ENCODE data around the gene TEX36. TPM values are rescaled to one million over a fixed set of nuclear protein-coding genes. Genes with fewer than 3 reads are reported as not detected.
A peak's percentile ranks its signal among the peaks of the same experiment; 100 is the strongest.

TEX36 gene
- total and polyA plus RNA-seq, 4 donors, result not detected

DNA sequence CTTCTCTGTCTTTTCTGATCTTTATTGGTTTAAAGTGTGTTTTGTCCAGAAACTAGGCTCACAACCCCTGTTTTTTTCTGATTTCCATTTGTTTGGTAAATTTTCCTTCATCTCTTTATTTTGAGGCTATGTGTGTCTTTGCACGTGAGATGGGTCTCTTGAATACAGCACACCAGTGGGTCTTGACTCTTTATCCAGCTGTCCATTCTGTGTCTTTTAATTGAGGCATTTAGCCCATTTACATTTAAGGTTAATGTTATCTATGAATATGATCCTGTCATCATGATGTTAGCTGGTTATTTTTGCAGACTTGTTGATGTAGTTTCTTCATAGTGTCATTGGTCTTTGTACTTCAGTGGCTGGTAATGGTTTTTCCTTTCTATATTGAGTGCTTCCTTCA is 10.1 kb downstream of the TEX36 start:
- 86% methylated on average over 1 of the region's 1 CpG for WGBS, 2 donors
- Histone ChIP-seq H3K36me3 (ENCODE audit: control insufficient read depth in 4 of 4, insufficient read depth in 4 of 4, low read length in 4 of 4) (no peaks in the 10 kb centered on the region), H3K27me3 (ENCODE audit: control insufficient read depth in 3 of 3, insufficient read depth in 3 of 3, low read length in 2 of 3) (no peaks in the 10 kb centered on the region), H3K4me1 (ENCODE audit: control insufficient read depth in 5 of 5, insufficient read depth in 5 of 5, low read length in 5 of 5) (no peaks in the 10 kb centered on the region), H3K4me3 (no peak overlapping the region), H3K9ac (ENCODE audit: insufficient read depth in 1 of 2, low read length in 2 of 2) (no peak overlapping the region), H3K9me3 (ENCODE audit: control insufficient read depth in 4 of 4, insufficient read depth in 3 of 4, low read length in 3 of 4) (peaks cover 0 to 13% (median 7%) of the 10 kb centered on the region in 4 donors), H3K27ac (ENCODE audit: low read depth in 1 of 2, low read length in 1 of 2) (no peak overlapping the region)
- no peak for DNase-seq
- TF ChIP-seq, protein P1, sequence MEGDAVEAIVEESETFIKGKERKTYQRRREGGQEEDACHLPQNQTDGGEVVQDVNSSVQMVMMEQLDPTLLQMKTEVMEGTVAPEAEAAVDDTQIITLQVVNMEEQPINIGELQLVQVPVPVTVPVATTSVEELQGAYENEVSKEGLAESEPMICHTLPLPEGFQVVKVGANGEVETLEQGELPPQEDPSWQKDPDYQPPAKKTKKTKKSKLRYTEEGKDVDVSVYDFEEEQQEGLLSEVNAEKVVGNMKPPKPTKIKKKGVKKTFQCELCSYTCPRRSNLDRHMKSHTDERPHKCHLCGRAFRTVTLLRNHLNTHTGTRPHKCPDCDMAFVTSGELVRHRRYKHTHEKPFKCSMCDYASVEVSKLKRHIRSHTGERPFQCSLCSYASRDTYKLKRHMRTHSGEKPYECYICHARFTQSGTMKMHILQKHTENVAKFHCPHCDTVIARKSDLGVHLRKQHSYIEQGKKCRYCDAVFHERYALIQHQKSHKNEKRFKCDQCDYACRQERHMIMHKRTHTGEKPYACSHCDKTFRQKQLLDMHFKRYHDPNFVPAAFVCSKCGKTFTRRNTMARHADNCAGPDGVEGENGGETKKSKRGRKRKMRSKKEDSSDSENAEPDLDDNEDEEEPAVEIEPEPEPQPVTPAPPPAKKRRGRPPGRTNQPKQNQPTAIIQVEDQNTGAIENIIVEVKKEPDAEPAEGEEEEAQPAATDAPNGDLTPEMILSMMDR (IDR thresholded peaks at IDR 0.05; ENCODE audit: control extremely low read depth, extremely low read depth), result no peak
- no peak for ATAC-seq (ENCODE audit: insufficient read depth, low FRiP score)

DNA sequence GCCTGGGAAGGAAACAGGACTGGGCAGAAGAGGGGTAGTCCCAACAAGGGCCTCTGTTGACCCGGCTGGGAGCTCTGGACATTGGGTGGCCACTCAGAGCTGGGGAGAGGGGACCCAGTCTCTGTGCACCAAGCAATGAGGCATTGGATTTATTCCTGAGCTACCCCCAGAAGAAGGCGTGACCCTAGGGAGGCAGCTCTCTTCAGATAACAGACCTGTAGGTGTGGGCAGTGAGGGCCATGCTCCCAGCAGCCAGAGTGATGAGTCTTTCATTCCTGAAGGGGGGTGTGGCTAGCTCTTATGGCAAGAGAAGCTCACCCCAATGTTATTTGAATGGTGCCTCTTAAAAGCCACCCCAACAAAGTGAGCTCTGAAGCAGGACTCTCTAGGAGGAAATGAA is 20.4 kb downstream of the TEX36 start:
- ATAC-seq (ENCODE audit: insufficient read depth, low FRiP score) (no peak), DNase-seq (no peak)
- peaks cover 0 to 3% (median 0%) of the 10 kb centered on the region in 4 donors for H3K9me3 ChIP-seq (ENCODE audit: control insufficient read depth in 4 of 4, insufficient read depth in 3 of 4, low read length in 3 of 4)
- no peak overlapping the region for H3K4me3 ChIP-seq
- no peaks in the 10 kb centered on the region for H3K27me3 ChIP-seq (ENCODE audit: control insufficient read depth in 3 of 3, insufficient read depth in 3 of 3, low read length in 2 of 3)
- no peaks in the 10 kb centered on the region for H3K36me3 ChIP-seq (ENCODE audit: control insufficient read depth in 4 of 4, insufficient read depth in 4 of 4, low read length in 4 of 4)
- TF ChIP-seq, protein P1 (IDR thresholded peaks at IDR 0.05; ENCODE audit: control extremely low read depth, extremely low read depth), result no peak
- H3K27ac ChIP-seq (ENCODE audit: low read depth in 1 of 2, low read length in 1 of 2), result no peak overlapping the region
- H3K9ac ChIP-seq (ENCODE audit: insufficient read depth in 1 of 2, low read length in 2 of 2), result no peak overlapping the region
- peaks cover 0 to 3% (median 0%) of the 10 kb centered on the region in 5 donors for H3K4me1 ChIP-seq (ENCODE audit: control insufficient read depth in 5 of 5, insufficient read depth in 5 of 5, low read length in 5 of 5)
- 88 to 100% methylated on average over 2 of the region's 2 CpGs for WGBS, 2 donors

DNA sequence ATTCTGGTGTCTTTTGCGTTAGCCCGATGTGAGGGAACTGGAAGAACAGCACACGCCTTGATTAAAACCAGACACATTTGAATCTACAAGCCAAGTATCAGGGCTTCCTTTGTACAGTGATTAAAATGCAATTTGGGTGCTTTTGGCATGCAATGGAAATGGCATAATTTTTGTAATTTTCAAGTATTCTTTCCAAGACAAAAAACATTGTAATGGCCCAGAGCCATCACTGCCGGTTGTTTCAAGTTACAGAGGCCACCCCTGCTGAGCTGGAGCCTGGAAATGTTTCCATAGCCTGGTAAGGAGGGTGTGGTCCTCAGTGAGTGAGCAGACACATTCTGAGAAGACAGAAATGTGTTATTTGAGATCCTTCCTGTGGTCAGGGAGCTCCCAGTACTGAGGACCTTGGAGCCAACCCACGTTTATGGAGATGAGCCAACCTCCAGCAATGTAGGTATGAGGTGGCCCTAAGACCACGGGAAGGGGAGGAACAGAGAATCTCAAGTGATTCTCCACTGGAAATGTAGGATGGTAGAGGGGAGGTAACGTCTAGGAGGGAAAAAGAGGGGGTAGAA is 20.9 kb downstream of the TEX36 start:
- H3K9ac ChIP-seq (ENCODE audit: insufficient read depth in 1 of 2, low read length in 2 of 2), result no peak overlapping the region
- DNase-seq, result peak; percentile 46 to 85 (median 75)
- WGBS, 2 donors, result 65 to 74% methylated on average over 7 of the region's 7 CpGs
- H3K4me1 ChIP-seq (ENCODE audit: control insufficient read depth in 5 of 5, insufficient read depth in 5 of 5, low read length in 5 of 5), result peaks cover 0 to 3% (median 0%) of the 10 kb centered on the region in 5 donors
- peaks cover 0 to 3% (median 0%) of the 10 kb centered on the region in 4 donors for H3K9me3 ChIP-seq (ENCODE audit: control insufficient read depth in 4 of 4, insufficient read depth in 3 of 4, low read length in 3 of 4)
- H3K27me3 ChIP-seq (ENCODE audit: control insufficient read depth in 3 of 3, insufficient read depth in 3 of 3, low read length in 2 of 3), result no peaks in the 10 kb centered on the region
- TF ChIP-seq, protein P1 (IDR thresholded peaks at IDR 0.05; ENCODE audit: control extremely low read depth, extremely low read depth), result no peak
- ATAC-seq (ENCODE audit: insufficient read depth, low FRiP score), result no peak
- H3K4me3 ChIP-seq, result no peak overlapping the region
- no peak overlapping the region for H3K27ac ChIP-seq (ENCODE audit: low read depth in 1 of 2, low read length in 1 of 2)
- H3K36me3 ChIP-seq (ENCODE audit: control insufficient read depth in 4 of 4, insufficient read depth in 4 of 4, low read length in 4 of 4), result no peaks in the 10 kb centered on the region

Measured in lung (tissue), 12 donors.